NCI-H146 (cell line): ENCODE measurements around the gene MKNK1.

Source experiments
- DNase-seq: peaks from one replicate; lab custom pipeline; 2025; lab: John Stamatoyannopoulos, UW

The MKNK1 gene

GRCh38 chr1:46539972-46540371, 64.1 kb downstream of the MKNK1 start:
- DNase-seq: no peak

GRCh38 chr1:46538147-46538546, 65.9 kb downstream of the MKNK1 start:
- no peak for DNase-seq

GRCh38 chr1:46537651-46538050, 66.4 kb downstream of the MKNK1 start:
- no peak for DNase-seq

- no peak for DNase-seq
Observed at GRCh38 chr1:46536527-46536926, 67.5 kb downstream of the MKNK1 start.

GRCh38 chr1:46535063-46535462, 69.0 kb downstream of the MKNK1 start:
- DNase-seq: peak; percentile 29

GRCh38 chr1:46533179-46533864, 70.7 kb downstream of the MKNK1 start:
- DNase-seq: peak; percentile 52

- DNase-seq: peak; percentile 62
Observed at GRCh38 chr1:46532498-46533178, 71.4 kb downstream of the MKNK1 start.

- no peak for DNase-seq
Observed at GRCh38 chr1:46532095-46532494, 72.0 kb downstream of the MKNK1 start.

GRCh38 chr1:46530791-46531409, 73.2 kb downstream of the MKNK1 start:
- DNase-seq: peak; percentile 17

GRCh38 chr1:46530311-46530710, 73.8 kb downstream of the MKNK1 start:
- no peak for DNase-seq

GRCh38 chr1:46529031-46529630, 74.9 kb downstream of the MKNK1 start:
- no peak for DNase-seq

GRCh38 chr1:46528297-46528955, 75.6 kb downstream of the MKNK1 start:
- no peak for DNase-seq

- DNase-seq: peak; percentile 37
Observed at GRCh38 chr1:46527474-46528296, 76.4 kb downstream of the MKNK1 start.

- DNase-seq: no peak
Observed at GRCh38 chr1:46526691-46527291, 77.3 kb downstream of the MKNK1 start.

- no peak for DNase-seq
Observed at GRCh38 chr1:46526013-46526690, 77.9 kb downstream of the MKNK1 start.

GRCh38 chr1:46525253-46525983, 78.7 kb downstream of the MKNK1 start:
- no peak for DNase-seq

GRCh38 chr1:46524843-46525242, 79.2 kb downstream of the MKNK1 start:
- no peak for DNase-seq

GRCh38 chr1:46523496-46524353, 80.3 kb downstream of the MKNK1 start:
- DNase-seq: no peak

GRCh38 chr1:46522969-46523320, 81.1 kb downstream of the MKNK1 start:
- DNase-seq: no peak
